HL-60 (cell line): ENCODE results near the gene NOTCH4.

Experiments
- DNase-seq, 2 experiments: peaks; one replicate each; pipeline ENCODE4 v3.0.0-alpha.2; 2010 to 2020; ENCODE audit warnings: low read depth in 1 of 2, low spot score in 1 of 2
- H3K27ac ChIP-seq: fragments of 250-450 bp; sonication (Bioruptor Pico); replicated peaks from 2 replicates; pipeline ENCODE4 v1.5.1; 2020; ENCODE audit warnings: mild to moderate bottlenecking, moderate library complexity
- H3K27me3 ChIP-seq: fragments of 250-450 bp; sonication (Bioruptor Pico); 2 replicates; pipeline ENCODE4 v1.5.1; 2021; ENCODE audit warnings: mild to moderate bottlenecking, moderate library complexity; ENCODE audit not compliant: insufficient read depth, poor library complexity, severe bottlenecking
- H3K4me3 ChIP-seq: replicated peaks from 2 replicates; pipeline ENCODE4 v1.5.1; 2011; ENCODE audit warnings: mild to moderate bottlenecking, control low read depth, low read length; ENCODE audit not compliant: insufficient read depth
- CTCF ChIP-seq: IDR thresholded peaks from one replicate; pipeline ENCODE4 v1.5.1; 2011; ENCODE audit warnings: low read length, control low read depth, inconsistent platforms; ENCODE audit not compliant: insufficient read depth
- GABPA ChIP-seq: IDR thresholded peaks from 2 replicates; pipeline ENCODE4 v1.6.1; 2012; ENCODE audit warnings: low read depth
- POLR2AphosphoS5 ChIP-seq: IDR thresholded peaks from 2 replicates; pipeline ENCODE4 v1.6.1; 2012; ENCODE audit warnings: low read depth
- REST ChIP-seq: IDR thresholded peaks from 2 replicates; pipeline ENCODE4 v1.6.1; 2012; ENCODE audit warnings: low read depth; ENCODE audit not compliant: insufficient replicate concordance
- SPI1 ChIP-seq: IDR thresholded peaks from 2 replicates; pipeline ENCODE4 v1.6.1; 2012; ENCODE audit warnings: low read depth, mild to moderate bottlenecking, borderline replicate concordance

NOTCH4 gene

GRCh38 chr6:32170294-32170693, 53.6 kb downstream of the NOTCH4 start:
- Histone ChIP-seq H3K4me3 (no peak overlapping the region), H3K27me3 (no peaks in the 10 kb centered on the region), H3K27ac (no peak overlapping the region)
- TF ChIP-seq GABPA (no peak), POLR2AphosphoS5 (no peak), REST (no peak), CTCF (no peak)
- no peak for DNase-seq

GRCh38 chr6:32168807-32169591, 54.9 kb downstream of the NOTCH4 start:
- H3K4me3 ChIP-seq: no peak overlapping the region
- no peak for TF ChIP-seq POLR2AphosphoS5
- no peak for TF ChIP-seq CTCF
- no peak for TF ChIP-seq GABPA
- TF ChIP-seq SPI1: no peak
- no peak for TF ChIP-seq REST
- no peaks in the 10 kb centered on the region for H3K27me3 ChIP-seq
- H3K27ac ChIP-seq: no peak overlapping the region
- DNase-seq: no peak

- DNase-seq: no peak
- no peaks in the 10 kb centered on the region for H3K27me3 ChIP-seq
- H3K27ac ChIP-seq: no peak overlapping the region
- no peak overlapping the region for H3K4me3 ChIP-seq
- TF ChIP-seq REST (no peak), POLR2AphosphoS5 (no peak), SPI1 (no peak), GABPA (no peak), CTCF (no peak)
Measured at GRCh38 chr6:32168350-32168749, 55.5 kb downstream of the NOTCH4 start.
